Activated CD8-positive, alpha-beta T cell treated with anti-CD3 and anti-CD28 coated beads, Interleukin-2, amount 10 ng/mL, durations not matched to agents 7 days and 5 days (primary cell): Measurements from ENCODE around the gene ABI3BP. TPM values are rescaled to one million over a fixed set of nuclear protein-coding genes. Genes with fewer than 3 reads are reported as not detected.

Source experiments
- ATAC-seq: fragments of 150-1000 bp; cut with Tn5 transposase; one replicate; pipeline ENCODE4 v1.10.0; 2021; ENCODE audit warnings: moderate library complexity
- CTCF ChIA-PET: fragments of 350-600 bp; sonication (Branson Sonifier 250); formaldehyde crosslinking; loops from one replicate; lab custom pipeline; 2021; ENCODE audit warnings: antibody characterized with exemption; lab: Charles Lee
- POLR2A ChIA-PET: fragments of 350-600 bp; sonication (Branson Sonifier 250); formaldehyde crosslinking; loops from one replicate; lab custom pipeline; 2021; ENCODE audit warnings: antibody characterized with exemption; lab: Charles Lee
- DNase-seq: peaks from one replicate; pipeline ENCODE4 v3.0.0-alpha.2; 2020
- H3K27ac Mint-ChIP-seq: one replicate; pipeline ENCODE4 v1.8.0; 2021; ENCODE audit warnings: mild to moderate bottlenecking, mixed read lengths
- H3K27me3 Mint-ChIP-seq: one replicate; pipeline ENCODE4 v1.8.0; 2021; ENCODE audit warnings: low read depth, mixed read lengths
- H3K36me3 Mint-ChIP-seq: one replicate; pipeline ENCODE4 v1.8.0; 2021; ENCODE audit warnings: low read depth, mixed read lengths
- H3K4me1 Mint-ChIP-seq: one replicate; pipeline ENCODE4 v1.8.0; 2021; ENCODE audit warnings: low read depth, mixed read lengths
- H3K4me3 Mint-ChIP-seq: one replicate; pipeline ENCODE4 v1.8.0; 2021; ENCODE audit warnings: mild to moderate bottlenecking, mixed read lengths
- H3K9me3 Mint-ChIP-seq: one replicate; pipeline ENCODE4 v1.8.0; 2022; ENCODE audit warnings: mixed read lengths; ENCODE audit not compliant: insufficient read depth
- total RNA-seq, 2 experiments: library from RNA; stranded (reverse); gene quantifications; one replicate each; pipeline ENCODE4 v1.2.3, GENCODE V29; 2021

Gene ABI3BP
- total RNA-seq, 2 experiments from 2014 or later, result 0.16 TPM; not detected in 1

- H3K36me3 Mint-ChIP-seq, result peaks cover 50% of the 10 kb centered on the region
- DNase-seq, result no peak
- CTCF ChIA-PET, result no interaction called here
- POLR2A ChIA-PET, result no interaction called here
- H3K4me3 Mint-ChIP-seq, result no peak overlapping the region
- H3K9me3 Mint-ChIP-seq, result no peaks in the 10 kb centered on the region
- no peaks in the 10 kb centered on the region for H3K27me3 Mint-ChIP-seq
- no peak overlapping the region for H3K27ac Mint-ChIP-seq
- peaks cover 15% of the 10 kb centered on the region for H3K4me1 Mint-ChIP-seq
- no peak for ATAC-seq
Observed at GRCh38 chr3:100732435-100732834, 260.8 kb downstream of the ABI3BP start.

GRCh38 chr3:100730524-100730923 is 262.7 kb downstream of the ABI3BP start:
- Mint-ChIP-seq H3K4me3 (no peak overlapping the region), H3K27ac (no peak overlapping the region), H3K4me1 (peaks cover 23% of the 10 kb centered on the region), H3K27me3 (no peaks in the 10 kb centered on the region), H3K9me3 (no peaks in the 10 kb centered on the region), H3K36me3 (peaks cover 52% of the 10 kb centered on the region)
- CTCF ChIA-PET, result no interaction called here
- POLR2A ChIA-PET, result interaction anchor here (0.8 to 1.3 kb wide), 2 partner anchors 20 to 22 kb away, joined by 4 read pairs; no protein-coding TSS in a partner anchor
- DNase-seq (no peak), ATAC-seq (peak; percentile 36)

GRCh38 chr3:100726706-100727105 is 266.5 kb downstream of the ABI3BP start:
- DNase-seq, result no peak
- CTCF ChIA-PET, result interaction anchor here (0.9 to 2.0 kb wide), 8 partner anchors 9 to 137 kb away, joined by 3 to 11 read pairs (median 4); partner anchors contain the start of gene TFG
- H3K36me3 Mint-ChIP-seq, result peaks cover 68% of the 10 kb centered on the region
- no peak for ATAC-seq
- POLR2A ChIA-PET, result interaction anchor here (1.7 to 2.2 kb wide), 2 partner anchors 16 to 18 kb away, joined by 10 read pairs; partner anchors contain the start of gene TFG
- peaks cover 17% of the 10 kb centered on the region for H3K4me1 Mint-ChIP-seq
- no peaks in the 10 kb centered on the region for H3K27me3 Mint-ChIP-seq
- H3K4me3 Mint-ChIP-seq, result no peak overlapping the region
- peak overlapping the region; percentile 40 for H3K27ac Mint-ChIP-seq
- no peaks in the 10 kb centered on the region for H3K9me3 Mint-ChIP-seq

- H3K9me3 Mint-ChIP-seq, result no peaks in the 10 kb centered on the region
- ATAC-seq, result no peak
- peak overlapping the region; percentile 28 for H3K27ac Mint-ChIP-seq
- DNase-seq, result no peak
- POLR2A ChIA-PET, result interaction anchor here (1.7 to 2.2 kb wide), 2 partner anchors 16 to 17 kb away, joined by 10 read pairs; partner anchors contain the start of gene TFG
- H3K4me1 Mint-ChIP-seq, result peaks cover 17% of the 10 kb centered on the region
- peaks cover 72% of the 10 kb centered on the region for H3K36me3 Mint-ChIP-seq
- CTCF ChIA-PET, result interaction anchor here (0.9 to 2.0 kb wide), 9 partner anchors 11 to 136 kb away, joined by 3 to 10 read pairs (median 3); partner anchors contain the start of gene TFG
- no peak overlapping the region for H3K4me3 Mint-ChIP-seq
- no peaks in the 10 kb centered on the region for H3K27me3 Mint-ChIP-seq
Observed at GRCh38 chr3:100725935-100726513, 267.2 kb downstream of the ABI3BP start.

GRCh38 chr3:100720426-100720825 is 272.8 kb downstream of the ABI3BP start:
- H3K27ac Mint-ChIP-seq, result no peak overlapping the region
- peaks cover 87% of the 10 kb centered on the region for H3K36me3 Mint-ChIP-seq
- no peak for DNase-seq
- ChIA-PET CTCF (interaction anchor here (2.8 to 3.4 kb wide), 2 partner anchors 10 kb away, joined by 11 to 28 read pairs; partner anchors contain the start of gene TFG), POLR2A (interaction anchor here (2.3 kb wide), 1 partner anchor 11 kb away, joined by 8 read pairs; the partner anchor contains the start of gene TFG)
- ATAC-seq, result no peak
- H3K9me3 Mint-ChIP-seq, result no peaks in the 10 kb centered on the region
- H3K27me3 Mint-ChIP-seq, result no peaks in the 10 kb centered on the region
- no peak overlapping the region for H3K4me3 Mint-ChIP-seq
- H3K4me1 Mint-ChIP-seq, result peaks cover 25% of the 10 kb centered on the region

GRCh38 chr3:100719136-100719535 is 274.1 kb downstream of the ABI3BP start:
- no peak overlapping the region for H3K27ac Mint-ChIP-seq
- ATAC-seq, result no peak
- ChIA-PET POLR2A (interaction anchor here (0.6 to 2.3 kb wide), 2 partner anchors 8 to 10 kb away, joined by 3 to 8 read pairs; partner anchors contain the start of gene TFG), CTCF (interaction anchor here (1.3 to 2.8 kb wide), 4 partner anchors 9 to 256 kb away, joined by 4 to 11 read pairs (median 8); partner anchors contain the start of gene TFG)
- H3K4me3 Mint-ChIP-seq, result no peak overlapping the region
- no peaks in the 10 kb centered on the region for H3K27me3 Mint-ChIP-seq
- peaks cover 30% of the 10 kb centered on the region for H3K4me1 Mint-ChIP-seq
- no peaks in the 10 kb centered on the region for H3K9me3 Mint-ChIP-seq
- H3K36me3 Mint-ChIP-seq, result peaks cover 84% of the 10 kb centered on the region
- DNase-seq, result no peak

- no peak overlapping the region for H3K27ac Mint-ChIP-seq
- ATAC-seq, result no peak
- no peaks in the 10 kb centered on the region for H3K9me3 Mint-ChIP-seq
- DNase-seq, result no peak
- H3K4me1 Mint-ChIP-seq, result peaks cover 36% of the 10 kb centered on the region
- no peaks in the 10 kb centered on the region for H3K27me3 Mint-ChIP-seq
- peaks cover 83% of the 10 kb centered on the region for H3K36me3 Mint-ChIP-seq
- no peak overlapping the region for H3K4me3 Mint-ChIP-seq
- POLR2A ChIA-PET, result interaction anchor here (2.3 kb wide), 1 partner anchor 9 kb away, joined by 8 read pairs; the partner anchor contains the start of gene TFG
- CTCF ChIA-PET, result interaction anchor here (0.7 to 5.9 kb wide), 9 partner anchors 7 to 255 kb away, joined by 3 to 23 read pairs (median 6); partner anchors contain the start of gene TFG
Observed at GRCh38 chr3:100717637-100718487, 275.4 kb downstream of the ABI3BP start.

GRCh38 chr3:100717063-100717462 is 276.2 kb downstream of the ABI3BP start:
- no peaks in the 10 kb centered on the region for H3K27me3 Mint-ChIP-seq
- DNase-seq (no peak), ATAC-seq (no peak)
- no peak overlapping the region for H3K4me3 Mint-ChIP-seq
- ChIA-PET POLR2A (no interaction called here), CTCF (interaction anchor here (1.0 to 5.9 kb wide), 4 partner anchors 9 to 82 kb away, joined by 3 to 23 read pairs (median 10); partner anchors contain the start of gene TFG)
- H3K9me3 Mint-ChIP-seq, result no peaks in the 10 kb centered on the region
- H3K27ac Mint-ChIP-seq, result no peak overlapping the region
- peaks cover 44% of the 10 kb centered on the region for H3K4me1 Mint-ChIP-seq
- H3K36me3 Mint-ChIP-seq, result peaks cover 82% of the 10 kb centered on the region

- Mint-ChIP-seq H3K27ac (no peak overlapping the region), H3K4me3 (no peak overlapping the region), H3K9me3 (no peaks in the 10 kb centered on the region), H3K27me3 (no peaks in the 10 kb centered on the region), H3K36me3 (peaks cover 79% of the 10 kb centered on the region), H3K4me1 (peaks cover 59% of the 10 kb centered on the region)
- no peak for DNase-seq
- ChIA-PET POLR2A (interaction anchor here (0.6 kb wide), 2 partner anchors 149 to 496 kb away, joined by 4 to 5 read pairs; no protein-coding TSS in a partner anchor), CTCF (interaction anchor here (0.6 to 5.9 kb wide), 9 partner anchors 10 to 124 kb away, joined by 3 to 23 read pairs (median 4); no protein-coding TSS in a partner anchor)
- ATAC-seq, result no peak
Observed at GRCh38 chr3:100715176-100715575, 278.0 kb downstream of the ABI3BP start.

- peak overlapping the region; percentile 82 for H3K27ac Mint-ChIP-seq
- H3K4me3 Mint-ChIP-seq, result peak overlapping the region; percentile 83
- POLR2A ChIA-PET, result interaction anchor here (0.6 to 3.3 kb wide), 20 partner anchors 9 to 864 kb away, joined by 3 to 19 read pairs (median 5); partner anchors contain the start of genes LNP1, NIT2, PCNP and TOMM70
- ATAC-seq (peak; percentile 50), DNase-seq (peak; percentile 88)
- peaks cover 44% of the 10 kb centered on the region for H3K4me1 Mint-ChIP-seq
- peaks cover 3% of the 10 kb centered on the region for H3K9me3 Mint-ChIP-seq
- CTCF ChIA-PET, result interaction anchor here (0.7 to 4.7 kb wide), 32 partner anchors 9 to 394 kb away, joined by 3 to 31 read pairs (median 4); no protein-coding TSS in a partner anchor
- peaks cover 48% of the 10 kb centered on the region for H3K36me3 Mint-ChIP-seq
- H3K27me3 Mint-ChIP-seq, result no peaks in the 10 kb centered on the region
Observed at GRCh38 chr3:100710261-100710968, 282.8 kb downstream of the ABI3BP start.
